Measurements from ENCODE around the gene CD109. TPM values are rescaled to one million over a fixed set of nuclear protein-coding genes. Genes with fewer than 3 reads are reported as not detected.

The CD109 gene
- total RNA-seq, 1 experiment from 2014 or later, result 3.2 TPM

GRCh38 chr6:73854998-73855718, 159.2 kb downstream of the CD109 start:
- H3K9me3 Mint-ChIP-seq, result peaks cover 3 to 4% of the 10 kb centered on the region in 2 experiments; a peak in 3 of 5 replicates
- DNase-seq, result no peak

More at GRCh38 chr6:73854998-73855718, 159.2 kb downstream of the CD109 start:
- no peak overlapping the region for H4K91ac ChIP-seq (ENCODE audit: insufficient read length, low read depth, low read length)
- H3K79me1 ChIP-seq (ENCODE audit: insufficient read depth, low read depth, low read length, poor library complexity, severe bottlenecking), result no peaks in the 10 kb centered on the region
- H2BK12ac ChIP-seq (ENCODE audit: insufficient read length, low read depth, low read length), result no peak overlapping the region
- no peak overlapping the region for H3K18ac ChIP-seq (ENCODE audit: insufficient read length, low read depth, low read length)
- H2BK15ac ChIP-seq (ENCODE audit: low read depth, low read length), result no peak overlapping the region
- H3K27ac Mint-ChIP-seq, result no peak overlapping the region
- H2AFZ ChIP-seq (ENCODE audit: low read length), result no peak overlapping the region
- no peak overlapping the region for H3K23ac ChIP-seq (ENCODE audit: insufficient read length, low read depth, low read length)
- H3T11ph ChIP-seq (ENCODE audit: low read length), result no peak overlapping the region
- H2AK5ac ChIP-seq (ENCODE audit: insufficient read length, low read length), result no peak overlapping the region
- no peaks in the 10 kb centered on the region for H3K4me1 Mint-ChIP-seq
- H3K4me1 ChIP-seq (ENCODE audit: insufficient read depth, low read length), result no peaks in the 10 kb centered on the region
- H3K27ac ChIP-seq (ENCODE audit: insufficient read length, low read depth, low read length), result no peak overlapping the region
- TF ChIP-seq CTCF (conservative IDR thresholded peaks at IDR 0.05), result peak; percentile 90
- no peak overlapping the region for H3K4me3 Mint-ChIP-seq
- H3K9ac ChIP-seq (ENCODE audit: extremely low read depth, insufficient read length, low read length), result no peak overlapping the region
- H3K4ac ChIP-seq (ENCODE audit: low read depth, low read length), result no peak overlapping the region
- H4K8ac ChIP-seq (replicated peaks; ENCODE audit: insufficient read length, low read depth, low read length), result no peak overlapping the region
- H2BK120ac ChIP-seq (ENCODE audit: low read depth, low read length, poor library complexity, severe bottlenecking), result no peak overlapping the region
- H3K79me2 ChIP-seq (ENCODE audit: insufficient read depth, low read length), result no peaks in the 10 kb centered on the region
- H3K27me3 ChIP-seq (ENCODE audit: insufficient read depth, low read length), result no peaks in the 10 kb centered on the region
- H4K5ac ChIP-seq (ENCODE audit: insufficient read length, low read depth, low read length), result no peak overlapping the region
- H3K14ac ChIP-seq (ENCODE audit: insufficient read depth, low read length), result no peak overlapping the region
- H3K4me2 ChIP-seq (ENCODE audit: insufficient read depth, insufficient read length, low read length), result no peak overlapping the region
- H2BK5ac ChIP-seq (ENCODE audit: insufficient read length, low read length), result no peak overlapping the region
- H3K56ac ChIP-seq (ENCODE audit: insufficient read length, low read depth, low read length), result no peak overlapping the region
- no peak overlapping the region for H2BK20ac ChIP-seq (ENCODE audit: low read depth, low read length, poor library complexity, severe bottlenecking)
- WGBS (ENCODE audit: extremely low coverage, insufficient read length, low lambda C conversion rate), result no CpG with 5 or more reads among the region's 5 CpGs
- no peaks in the 10 kb centered on the region for H3K23me2 ChIP-seq (ENCODE audit: insufficient read length, low read depth, low read length, poor library complexity, severe bottlenecking)
- peaks cover 0 to 2% (median 0%) of the 10 kb centered on the region in 3 experiments; a peak in 1 of 7 replicates for H3K36me3 Mint-ChIP-seq (ENCODE audit: insufficient read depth in 1 of 3, low read depth in 3 of 3)
- no peaks in the 10 kb centered on the region for H4K20me1 ChIP-seq (ENCODE audit: control insufficient read depth, insufficient read depth, insufficient read length)
- H3K9me3 ChIP-seq (ENCODE audit: control insufficient read depth, low read depth, low read length), result no peaks in the 10 kb centered on the region
- H3K27me3 Mint-ChIP-seq (ENCODE audit: low read depth), result no peaks in the 10 kb centered on the region
